GM23248 (cell line): ENCODE data around the gene WNK2.

ENCODE experiments used
- EZH2 ChIP-seq: fragments of 200-600 bp; sonication (generic); IDR thresholded peaks from 2 replicates; pipeline ENCODE4 v1.6.1; 2018; ENCODE audit warnings: antibody characterized with exemption, mild to moderate bottlenecking; ENCODE audit not compliant: insufficient read depth, poor library complexity, severe bottlenecking
- EZH2phosphoT487 ChIP-seq: fragments of 200-600 bp; sonication (generic); IDR thresholded peaks from 2 replicates; pipeline ENCODE4 v1.6.1; 2018; ENCODE audit warnings: antibody characterized with exemption, moderate library complexity, mild to moderate bottlenecking, low read depth; ENCODE audit not compliant: insufficient read depth

GRCh38 chr9:93340091-93340490, 156.2 kb downstream of the WNK2 start:
- TF ChIP-seq EZH2phosphoT487 (no peak), EZH2 (no peak)
